Naive thymus-derived CD8-positive, alpha-beta T cell (primary cell): ENCODE measurements around the gene SLC7A14. TPM values are rescaled to one million over a fixed set of nuclear protein-coding genes. Genes with fewer than 3 reads are reported as not detected.

Experiments used
- ATAC-seq, 2 donors: fragments of 150-1000 bp; cut with Tn5 transposase in 1 of 2; sonication (Bioruptor Pico), chemical (Tn5 transposase) in 1 of 2; 1 replicate in 1 of 2; 2 replicates in 1 of 2; pipeline ENCODE4 v1.10.0; 2021; ENCODE audit warnings: mild to moderate bottlenecking in 2 of 2, moderate library complexity in 2 of 2
- POLR2A ChIA-PET: fragments of 350-600 bp; sonication (Branson Sonifier 250); formaldehyde crosslinking; loops from one replicate; lab custom pipeline; 2021; ENCODE audit warnings: antibody characterized with exemption; lab: Charles Lee
- DNase-seq, 10 donors: peaks; one replicate each; pipeline versions ENCODE4 v3.0.0 to v3.0.0-alpha.2; 2020 to 2022
- H3K27ac Mint-ChIP-seq, 10 donors: one replicate each; pipeline ENCODE4 v1.8.0; 2020 to 2022; ENCODE audit warnings: mild to moderate bottlenecking in 10 of 10, mixed read lengths in 10 of 10, moderate library complexity in 4 of 10, inconsistent platforms in 1 of 10
- H3K27me3 Mint-ChIP-seq, 5 donors: one replicate each; pipeline ENCODE4 v1.8.0; 2021 to 2022; ENCODE audit warnings: mixed read lengths in 5 of 5
- H3K36me3 Mint-ChIP-seq, 3 donors: one replicate each; pipeline ENCODE4 v1.8.0; 2020 to 2022; ENCODE audit warnings: mixed read lengths in 3 of 3, mild to moderate bottlenecking in 2 of 3, inconsistent platforms in 1 of 3
- H3K4me1 Mint-ChIP-seq, 4 donors: one replicate each; pipeline ENCODE4 v1.8.0; 2021 to 2022; ENCODE audit warnings: mixed read lengths in 4 of 4
- H3K4me3 Mint-ChIP-seq, 10 donors: one replicate each; pipeline ENCODE4 v1.8.0; 2020 to 2022; ENCODE audit warnings: mild to moderate bottlenecking in 10 of 10, mixed read lengths in 10 of 10, moderate library complexity in 6 of 10, inconsistent platforms in 1 of 10
- H3K9me3 Mint-ChIP-seq, 9 donors: one replicate each; pipeline ENCODE4 v1.8.0; 2020 to 2022; ENCODE audit warnings: mixed read lengths in 9 of 9, mild to moderate bottlenecking in 3 of 9, inconsistent platforms in 1 of 9, moderate library complexity in 1 of 9
- polyA plus RNA-seq, 3 donors: library from polyadenylated mRNA; unstranded; fragments of 300-500 nt; fragmentation: Illumina TruSeq; gene quantifications; one replicate each; pipeline ENCODE4 v1.2.3, GENCODE V29; 2021
- total RNA-seq, 8 experiments: library from RNA in 2 of 8; stranded (reverse) in 2 of 8; gene quantifications; one replicate each; pipeline ENCODE4 v1.2.3 and lab custom pipeline; 2021 to 2026

The SLC7A14 gene
- total and polyA plus RNA-seq, 5 experiments from 2014 or later, result not detected

GRCh38 chr3:170437696-170438407, 148.0 kb downstream of the SLC7A14 start:
- Mint-ChIP-seq H3K9me3 (no peaks in the 10 kb centered on the region), H3K4me3 (no peak overlapping the region), H3K4me1 (no peaks in the 10 kb centered on the region), H3K27ac (no peak overlapping the region), H3K27me3 (peaks cover 4 to 31% (median 15%) of the 10 kb centered on the region in 5 donors), H3K36me3 (no peaks in the 10 kb centered on the region)
- DNase-seq, result no peak
- POLR2A ChIA-PET, result no interaction called here
- ATAC-seq, result no peak

GRCh38 chr3:170437176-170437575, 148.7 kb downstream of the SLC7A14 start:
- Mint-ChIP-seq H3K4me3 (no peak overlapping the region), H3K9me3 (no peaks in the 10 kb centered on the region), H3K27me3 (peaks cover 0 to 24% (median 10%) of the 10 kb centered on the region in 5 donors), H3K36me3 (no peaks in the 10 kb centered on the region), H3K4me1 (no peaks in the 10 kb centered on the region), H3K27ac (no peak overlapping the region)
- DNase-seq, result no peak
- POLR2A ChIA-PET, result no interaction called here
- no peak for ATAC-seq

GRCh38 chr3:170436697-170437096, 149.2 kb downstream of the SLC7A14 start:
- POLR2A ChIA-PET, result no interaction called here
- no peaks in the 10 kb centered on the region for H3K4me1 Mint-ChIP-seq
- H3K27me3 Mint-ChIP-seq, result peaks cover 0 to 20% (median 8%) of the 10 kb centered on the region in 5 donors
- H3K9me3 Mint-ChIP-seq, result peaks cover 0 to 3% (median 0%) of the 10 kb centered on the region in 9 donors
- H3K27ac Mint-ChIP-seq, result no peak overlapping the region
- H3K4me3 Mint-ChIP-seq, result no peak overlapping the region
- no peaks in the 10 kb centered on the region for H3K36me3 Mint-ChIP-seq
- ATAC-seq (no peak), DNase-seq (no peak)

GRCh38 chr3:170432416-170432815, 153.5 kb downstream of the SLC7A14 start:
- DNase-seq (no peak), ATAC-seq (no peak)
- Mint-ChIP-seq H3K4me1 (peaks cover 7 to 16% (median 15%) of the 10 kb centered on the region in 4 donors), H3K27ac (no peak overlapping the region), H3K27me3 (peaks cover 0 to 2% (median 0%) of the 10 kb centered on the region in 5 donors), H3K4me3 (no peak overlapping the region), H3K9me3 (peaks cover 0 to 4% (median 0%) of the 10 kb centered on the region in 9 donors), H3K36me3 (no peaks in the 10 kb centered on the region)
- POLR2A ChIA-PET, result no interaction called here

- POLR2A ChIA-PET, result no interaction called here
- no peaks in the 10 kb centered on the region for H3K36me3 Mint-ChIP-seq
- no peak overlapping the region for H3K4me3 Mint-ChIP-seq
- no peak overlapping the region for H3K27ac Mint-ChIP-seq
- DNase-seq (no peak), ATAC-seq (no peak)
- peaks cover 0 to 4% (median 0%) of the 10 kb centered on the region in 9 donors for H3K9me3 Mint-ChIP-seq
- H3K27me3 Mint-ChIP-seq, result peaks cover 0 to 2% (median 0%) of the 10 kb centered on the region in 5 donors
- peaks cover 7 to 16% (median 15%) of the 10 kb centered on the region in 4 donors for H3K4me1 Mint-ChIP-seq
Measured at GRCh38 chr3:170431054-170431453, 154.8 kb downstream of the SLC7A14 start.

- POLR2A ChIA-PET, result interaction anchor here (0.6 kb wide), 1 partner anchor 17 kb away, joined by 3 read pairs; no protein-coding TSS in a partner anchor
- ATAC-seq, result peak in 1 of 2 donors; percentile 65
Measured at GRCh38 chr3:170429050-170429449, 156.8 kb downstream of the SLC7A14 start.

GRCh38 chr3:170428095-170428494, 157.8 kb downstream of the SLC7A14 start:
- H3K4me3 Mint-ChIP-seq, result no peak overlapping the region
- POLR2A ChIA-PET, result no interaction called here
- H3K27me3 Mint-ChIP-seq, result peaks cover 0 to 10% (median 2%) of the 10 kb centered on the region in 5 donors

More at GRCh38 chr3:170429050-170429449, 156.8 kb downstream of the SLC7A14 start:
- peaks cover 0 to 4% (median 0%) of the 10 kb centered on the region in 9 donors for H3K9me3 Mint-ChIP-seq
- peak overlapping the region in 2 of 10 donors; percentile 16 to 77 for H3K27ac Mint-ChIP-seq
- DNase-seq, result peak in 1 of 10 donors; percentile 14
- no peak overlapping the region for H3K4me3 Mint-ChIP-seq
- H3K36me3 Mint-ChIP-seq, result no peaks in the 10 kb centered on the region
- H3K4me1 Mint-ChIP-seq, result peaks cover 8 to 16% (median 15%) of the 10 kb centered on the region in 4 donors
- peaks cover 0 to 10% (median 2%) of the 10 kb centered on the region in 5 donors for H3K27me3 Mint-ChIP-seq

GRCh38 chr3:170426240-170426797, 159.6 kb downstream of the SLC7A14 start:
- POLR2A ChIA-PET, result no interaction called here
- H3K27ac Mint-ChIP-seq, result peak overlapping the region in 1 of 10 donors; percentile 26
- ATAC-seq, result no peak

More at GRCh38 chr3:170428095-170428494, 157.8 kb downstream of the SLC7A14 start:
- ATAC-seq, result no peak
- peaks cover 0 to 4% (median 0%) of the 10 kb centered on the region in 9 donors for H3K9me3 Mint-ChIP-seq
- H3K4me1 Mint-ChIP-seq, result peaks cover 8 to 16% (median 15%) of the 10 kb centered on the region in 4 donors
- H3K27ac Mint-ChIP-seq, result peak overlapping the region in 1 of 10 donors; percentile 77
- DNase-seq, result no peak
- no peaks in the 10 kb centered on the region for H3K36me3 Mint-ChIP-seq

GRCh38 chr3:170425491-170426239, 160.2 kb downstream of the SLC7A14 start:
- no peak for ATAC-seq
- no peaks in the 10 kb centered on the region for H3K9me3 Mint-ChIP-seq
- H3K4me3 Mint-ChIP-seq, result no peak overlapping the region
- H3K36me3 Mint-ChIP-seq, result no peaks in the 10 kb centered on the region
- H3K27ac Mint-ChIP-seq, result peak overlapping the region in 1 of 10 donors; percentile 26
- POLR2A ChIA-PET, result no interaction called here
- peaks cover 5 to 20% (median 10%) of the 10 kb centered on the region in 5 donors for H3K27me3 Mint-ChIP-seq
- H3K4me1 Mint-ChIP-seq, result peaks cover 8 to 18% (median 15%) of the 10 kb centered on the region in 4 donors
- no peak for DNase-seq

More at GRCh38 chr3:170426240-170426797, 159.6 kb downstream of the SLC7A14 start:
- DNase-seq, result no peak
- Mint-ChIP-seq H3K27me3 (peaks cover 4 to 17% (median 8%) of the 10 kb centered on the region in 5 donors), H3K36me3 (no peaks in the 10 kb centered on the region), H3K4me1 (peaks cover 8 to 16% (median 15%) of the 10 kb centered on the region in 4 donors), H3K9me3 (no peaks in the 10 kb centered on the region), H3K4me3 (no peak overlapping the region)

- no peak overlapping the region for H3K27ac Mint-ChIP-seq
- no peaks in the 10 kb centered on the region for H3K9me3 Mint-ChIP-seq
- POLR2A ChIA-PET, result no interaction called here
- no peaks in the 10 kb centered on the region for H3K36me3 Mint-ChIP-seq
- no peak for DNase-seq
- H3K4me1 Mint-ChIP-seq, result peaks cover 11 to 26% (median 21%) of the 10 kb centered on the region in 4 donors
- peaks cover 11 to 27% (median 15%) of the 10 kb centered on the region in 5 donors for H3K27me3 Mint-ChIP-seq
- ATAC-seq, result no peak
- H3K4me3 Mint-ChIP-seq, result no peak overlapping the region
Measured at GRCh38 chr3:170424879-170425278, 161.0 kb downstream of the SLC7A14 start.

GRCh38 chr3:170423001-170423615, 162.8 kb downstream of the SLC7A14 start:
- POLR2A ChIA-PET, result no interaction called here
- peaks cover 0 to 2% (median 2%) of the 10 kb centered on the region in 3 donors for H3K36me3 Mint-ChIP-seq
- ATAC-seq, result no peak

GRCh38 chr3:170421758-170422157, 164.1 kb downstream of the SLC7A14 start:
- H3K27me3 Mint-ChIP-seq, result peaks cover 25 to 53% (median 27%) of the 10 kb centered on the region in 5 donors
- no peak overlapping the region for H3K4me3 Mint-ChIP-seq
- H3K27ac Mint-ChIP-seq, result no peak overlapping the region
- H3K36me3 Mint-ChIP-seq, result peaks cover 0 to 2% (median 2%) of the 10 kb centered on the region in 3 donors
- DNase-seq, result no peak
- H3K4me1 Mint-ChIP-seq, result peaks cover 10 to 19% (median 18%) of the 10 kb centered on the region in 4 donors
- H3K9me3 Mint-ChIP-seq, result no peaks in the 10 kb centered on the region
- POLR2A ChIA-PET, result no interaction called here
- no peak for ATAC-seq

More at GRCh38 chr3:170423001-170423615, 162.8 kb downstream of the SLC7A14 start:
- no peak overlapping the region for H3K4me3 Mint-ChIP-seq
- no peak for DNase-seq
- H3K4me1 Mint-ChIP-seq, result peaks cover 10 to 20% (median 17%) of the 10 kb centered on the region in 4 donors
- H3K9me3 Mint-ChIP-seq, result no peaks in the 10 kb centered on the region
- peaks cover 15 to 40% (median 18%) of the 10 kb centered on the region in 5 donors for H3K27me3 Mint-ChIP-seq
- H3K27ac Mint-ChIP-seq, result no peak overlapping the region
